Body of pancreas (tissue), 4 donors: Measurements from ENCODE around the gene PFKFB2. TPM values are rescaled to one million over a fixed set of nuclear protein-coding genes. Genes with fewer than 3 reads are reported as not detected.

Experiments
- ATAC-seq: fragments of 150-250 bp; one replicate; pipeline ENCODE4 v1.9.1; 2016
- DNase-seq, 4 donors: peaks; one replicate each; pipeline ENCODE4 v3.0.0-alpha.2; 2019
- H3K27ac ChIP-seq, 4 donors: fragments of 200-600 bp; sonication (generic); 1 replicate in 3 of 4; 2 replicates in 1 of 4; pipeline versions ENCODE4 v1.5.1 to v1.6.1; 2016 to 2019; ENCODE audit warnings: mild to moderate bottlenecking in 1 of 4, mixed read lengths in 1 of 4, moderate library complexity in 1 of 4
- H3K27me3 ChIP-seq, 2 donors: fragments of 200-600 bp; sonication (generic); one replicate each; pipeline ENCODE4 v1.6.0; 2016; ENCODE audit warnings: mild to moderate bottlenecking in 1 of 2
- H3K36me3 ChIP-seq, 2 donors: fragments of 200-600 bp; sonication (generic); replicated peaks in 1 of 2; 2 replicates each; pipeline ENCODE4 v1.5.1; 2016; ENCODE audit warnings: low read depth in 2 of 2; ENCODE audit not compliant: insufficient read depth in 1 of 2
- H3K4me1 ChIP-seq: fragments of 200-600 bp; sonication (generic); one replicate; pipeline ENCODE4 v1.6.0; 2016
- H3K4me3 ChIP-seq, 2 donors: fragments of 200-600 bp; sonication (generic); 1 replicate in 1 of 2; 2 replicates in 1 of 2; pipeline ENCODE4 v1.5.1; 2016 to 2019
- H3K9me3 ChIP-seq, 3 donors: fragments of 200-600 bp; sonication (generic); 1 replicate in 2 of 3; 2 replicates in 1 of 3; pipeline ENCODE4 v1.5.1; 2016
- POLR2A ChIP-seq, 3 donors: fragments of 450-650 bp; IDR thresholded peaks; one replicate each; pipeline ENCODE4 v1.6.1; 2016; ENCODE audit warnings: antibody characterized with exemption in 3 of 3, mild to moderate bottlenecking in 2 of 3
- WGBS, 2 donors: methylation state at CpG; one replicate each; pipeline ENCODE4 v1.1.5; 2017; 5-methylcytosine and 5-hydroxymethylcytosine counted together
- intact Hi-C: fragments of 100-400 bp; cut with DNase I; formaldehyde crosslinking; loops from one replicate; pipeline ENCODE4 v1.15.1; 2023
- total RNA-seq, 2 donors: library from RNA; depleted of rRNA; stranded (reverse); fragments of >200 nt; gene quantifications; one replicate each; pipeline ENCODE4 v1.1.0, GENCODE V29; 2016
- TF ChIP-seq, protein P1 (sequence below), 7 experiments: fragments of 450-650 bp in 4 of 7; fragments of 200-600 bp in 3 of 7; sonication (generic) in 3 of 7; IDR thresholded peaks; one replicate each; pipeline ENCODE4 v1.5.1; 2016 to 2019; ENCODE audit warnings: antibody characterized with exemption in 7 of 7

Gene PFKFB2
- total RNA-seq, 2 donors from 2014 or later = 4.9 to 9.3 TPM

DNA sequence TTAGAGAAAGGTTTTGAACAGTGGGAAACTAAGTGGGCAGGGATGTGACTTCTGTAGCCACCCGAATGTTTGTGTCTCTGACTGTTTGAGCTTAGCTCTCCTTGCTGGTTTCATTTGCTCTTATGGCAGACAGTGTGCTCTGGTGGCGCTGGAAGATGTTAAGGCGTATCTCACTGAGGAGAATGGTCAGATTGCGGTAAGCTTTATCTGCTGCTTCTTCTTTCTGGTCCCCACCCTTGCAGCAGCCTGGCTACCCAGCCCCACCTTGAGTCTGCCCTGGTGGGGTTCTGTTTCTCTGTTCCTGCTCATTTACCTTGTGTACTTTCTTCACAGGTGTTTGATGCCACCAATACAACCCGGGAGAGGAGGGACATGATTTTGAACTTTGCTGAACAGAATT lies 9.9 kb downstream of the PFKFB2 start:
- ATAC-seq = no peak
- peaks cover 0 to 10% of the 10 kb centered on the region in 2 donors for H3K36me3 ChIP-seq
- WGBS, 2 donors = 89 to 92% methylated on average over 5 of the region's 5 CpGs
- no peaks in the 10 kb centered on the region for H3K9me3 ChIP-seq
- no peaks in the 10 kb centered on the region for H3K27me3 ChIP-seq
- TF ChIP-seq, protein P1, sequence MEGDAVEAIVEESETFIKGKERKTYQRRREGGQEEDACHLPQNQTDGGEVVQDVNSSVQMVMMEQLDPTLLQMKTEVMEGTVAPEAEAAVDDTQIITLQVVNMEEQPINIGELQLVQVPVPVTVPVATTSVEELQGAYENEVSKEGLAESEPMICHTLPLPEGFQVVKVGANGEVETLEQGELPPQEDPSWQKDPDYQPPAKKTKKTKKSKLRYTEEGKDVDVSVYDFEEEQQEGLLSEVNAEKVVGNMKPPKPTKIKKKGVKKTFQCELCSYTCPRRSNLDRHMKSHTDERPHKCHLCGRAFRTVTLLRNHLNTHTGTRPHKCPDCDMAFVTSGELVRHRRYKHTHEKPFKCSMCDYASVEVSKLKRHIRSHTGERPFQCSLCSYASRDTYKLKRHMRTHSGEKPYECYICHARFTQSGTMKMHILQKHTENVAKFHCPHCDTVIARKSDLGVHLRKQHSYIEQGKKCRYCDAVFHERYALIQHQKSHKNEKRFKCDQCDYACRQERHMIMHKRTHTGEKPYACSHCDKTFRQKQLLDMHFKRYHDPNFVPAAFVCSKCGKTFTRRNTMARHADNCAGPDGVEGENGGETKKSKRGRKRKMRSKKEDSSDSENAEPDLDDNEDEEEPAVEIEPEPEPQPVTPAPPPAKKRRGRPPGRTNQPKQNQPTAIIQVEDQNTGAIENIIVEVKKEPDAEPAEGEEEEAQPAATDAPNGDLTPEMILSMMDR (IDR thresholded peaks at IDR 0.05) = no peak
- TF ChIP-seq POLR2A (IDR thresholded peaks at IDR 0.05) = no peak
- no peak for DNase-seq
- peaks cover 5% of the 10 kb centered on the region for H3K4me1 ChIP-seq
- H3K27ac ChIP-seq = no peak overlapping the region
- intact Hi-C loops = no loop called here
- H3K4me3 ChIP-seq = no peak overlapping the region

DNA sequence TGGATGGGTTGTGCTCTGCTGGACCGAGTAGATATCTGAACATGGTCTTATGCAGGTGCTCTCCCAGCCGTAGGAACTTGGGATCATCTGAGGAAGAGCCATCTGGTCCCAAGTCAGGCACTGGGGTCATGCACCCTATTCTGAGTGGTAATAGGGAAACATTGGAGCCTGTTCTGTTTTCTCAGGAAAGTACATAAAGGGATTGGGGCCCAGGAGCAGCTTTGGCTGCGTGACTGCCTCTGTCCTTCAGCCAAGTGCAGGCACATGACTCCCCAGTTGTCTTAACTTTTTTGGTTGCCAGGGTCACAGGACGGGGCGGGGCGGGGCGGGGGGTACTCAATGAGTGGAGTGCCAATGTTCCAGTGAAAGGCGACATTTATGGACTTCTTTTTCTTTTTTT lies 11.5 kb downstream of the PFKFB2 start:
- DNase-seq (peak; percentile 27 to 75 (median 63)), ATAC-seq (peak; percentile 88)
- H3K36me3 ChIP-seq = peaks cover 0 to 17% of the 10 kb centered on the region in 2 donors
- TF ChIP-seq, protein P1 (IDR thresholded peaks at IDR 0.05) = no peak
- TF ChIP-seq POLR2A (IDR thresholded peaks at IDR 0.05) = no peak
- WGBS, 2 donors = 50 to 61% methylated on average over 8 of the region's 8 CpGs
- H3K4me3 ChIP-seq = no peak overlapping the region
- H3K4me1 ChIP-seq = peaks cover 5% of the 10 kb centered on the region
- H3K27me3 ChIP-seq = no peaks in the 10 kb centered on the region
- intact Hi-C loops = no loop called here
- H3K27ac ChIP-seq = peak overlapping the region in 1 of 4 donors; percentile 23
- no peaks in the 10 kb centered on the region for H3K9me3 ChIP-seq

DNA sequence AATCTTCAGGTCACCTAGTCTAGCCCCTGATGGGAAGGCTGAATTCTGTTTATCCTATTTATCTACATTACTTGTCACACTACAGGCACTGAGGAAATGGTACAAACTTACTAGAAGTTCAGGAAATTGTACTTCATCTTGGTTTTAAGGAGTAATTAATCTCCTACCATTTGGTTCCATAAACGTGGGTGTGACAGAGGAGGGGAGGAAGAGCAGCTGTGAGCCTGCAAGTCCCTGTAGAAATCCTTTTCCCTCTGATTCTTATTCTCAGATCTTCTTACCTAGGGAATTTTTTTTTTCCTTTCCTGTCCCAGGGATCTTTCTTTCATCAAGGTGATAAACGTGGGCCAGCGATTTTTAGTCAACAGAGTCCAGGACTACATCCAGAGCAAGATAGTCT lies 14.1 kb downstream of the PFKFB2 start:
- 43 to 58% methylated on average over 3 of the region's 3 CpGs for WGBS, 2 donors
- Histone ChIP-seq H3K4me1 (peaks cover 5% of the 10 kb centered on the region), H3K36me3 (peaks cover 0 to 15% of the 10 kb centered on the region in 2 donors), H3K27me3 (no peaks in the 10 kb centered on the region), H3K4me3 (no peak overlapping the region), H3K9me3 (no peaks in the 10 kb centered on the region), H3K27ac (no peak overlapping the region)
- intact Hi-C loops = no loop called here
- TF ChIP-seq, protein P1 (IDR thresholded peaks at IDR 0.05) = no peak
- no peak for TF ChIP-seq POLR2A (IDR thresholded peaks at IDR 0.05)
- ATAC-seq (no peak), DNase-seq (no peak)

DNA sequence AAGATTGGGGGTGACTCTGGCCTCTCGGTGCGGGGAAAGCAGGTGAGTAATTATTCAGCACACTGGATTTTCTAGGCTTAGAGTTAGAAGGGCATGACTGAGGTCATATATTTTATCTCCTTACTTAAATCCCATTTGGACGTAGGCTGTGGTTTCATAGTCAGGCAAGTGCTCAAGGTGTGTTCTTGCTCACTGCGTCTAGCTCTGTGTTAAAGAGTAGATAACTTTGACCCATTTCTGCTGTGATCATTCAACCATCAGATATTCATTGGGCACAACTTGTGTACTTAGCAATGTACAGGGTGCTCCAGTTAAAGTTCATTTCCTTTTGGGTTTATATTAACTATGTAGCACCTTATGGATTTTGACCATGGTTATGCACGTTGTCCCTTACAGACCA lies 14.6 kb downstream of the PFKFB2 start:
- no peak for DNase-seq
- H3K4me1 ChIP-seq = peaks cover 5% of the 10 kb centered on the region

DNA sequence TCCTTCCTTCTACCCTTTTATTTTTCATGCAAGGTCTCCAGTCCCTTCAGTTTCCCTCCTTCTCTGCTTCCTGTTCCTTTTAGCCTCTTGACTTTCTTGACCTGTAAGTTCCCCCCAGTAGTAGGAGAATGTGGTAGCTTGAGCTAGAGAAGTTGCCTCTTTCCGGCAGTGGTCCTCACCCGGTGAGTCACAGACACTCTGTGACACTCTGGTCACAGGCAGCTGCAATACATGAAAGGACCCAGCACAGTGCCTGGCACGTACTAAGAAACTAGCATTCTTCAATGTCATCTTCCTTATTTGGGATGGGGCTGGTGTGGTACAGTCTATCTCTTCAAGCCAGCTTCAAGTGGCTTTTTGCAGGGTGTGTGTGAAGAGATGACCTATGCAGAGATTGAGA lies 16.0 kb downstream of the PFKFB2 start:
- H3K9me3 ChIP-seq = no peaks in the 10 kb centered on the region
- peaks cover 4% of the 10 kb centered on the region for H3K4me1 ChIP-seq
- TF ChIP-seq, protein P1 (IDR thresholded peaks at IDR 0.05) = no peak
- no peak for TF ChIP-seq POLR2A (IDR thresholded peaks at IDR 0.05)
- H3K36me3 ChIP-seq = peaks cover 0 to 13% of the 10 kb centered on the region in 2 donors
- no peak for DNase-seq
- intact Hi-C loops = no loop called here
- H3K27ac ChIP-seq = no peak overlapping the region
- no peak for ATAC-seq
- no peak overlapping the region for H3K4me3 ChIP-seq
- 81 to 96% methylated on average over 3 of the region's 3 CpGs for WGBS, 2 donors
- no peaks in the 10 kb centered on the region for H3K27me3 ChIP-seq

More for the DNA sequence above, 14.6 kb downstream of the PFKFB2 start:
- 91 to 97% methylated on average over 5 of the region's 5 CpGs for WGBS, 2 donors
- intact Hi-C loops = no loop called here
- Histone ChIP-seq H3K4me3 (no peak overlapping the region), H3K27ac (no peak overlapping the region), H3K9me3 (no peaks in the 10 kb centered on the region), H3K36me3 (peaks cover 0 to 15% of the 10 kb centered on the region in 2 donors), H3K27me3 (no peaks in the 10 kb centered on the region)
- ATAC-seq = no peak
- TF ChIP-seq, protein P1 (IDR thresholded peaks at IDR 0.05) = no peak
- no peak for TF ChIP-seq POLR2A (IDR thresholded peaks at IDR 0.05)
